GM12865 (cell line): ENCODE measurements around the gene OPN5.

Experiments used
- DNase-seq: peaks from one replicate; pipeline ENCODE4 v3.0.0; 2010; ENCODE audit warnings: low read depth
- H3K4me3 ChIP-seq: 2 replicates; pipeline ENCODE4 v1.5.1; 2011; ENCODE audit warnings: mild to moderate bottlenecking, low read depth, low read length, control low read depth
- TF ChIP-seq, protein P1 (sequence below): IDR thresholded peaks from 2 replicates; pipeline ENCODE4 v1.5.1; 2011; ENCODE audit warnings: low read length, control low read depth, low read depth, inconsistent platforms; ENCODE audit not compliant: insufficient read depth; ENCODE audit errors: missing control alignments

OPN5 gene

DNA sequence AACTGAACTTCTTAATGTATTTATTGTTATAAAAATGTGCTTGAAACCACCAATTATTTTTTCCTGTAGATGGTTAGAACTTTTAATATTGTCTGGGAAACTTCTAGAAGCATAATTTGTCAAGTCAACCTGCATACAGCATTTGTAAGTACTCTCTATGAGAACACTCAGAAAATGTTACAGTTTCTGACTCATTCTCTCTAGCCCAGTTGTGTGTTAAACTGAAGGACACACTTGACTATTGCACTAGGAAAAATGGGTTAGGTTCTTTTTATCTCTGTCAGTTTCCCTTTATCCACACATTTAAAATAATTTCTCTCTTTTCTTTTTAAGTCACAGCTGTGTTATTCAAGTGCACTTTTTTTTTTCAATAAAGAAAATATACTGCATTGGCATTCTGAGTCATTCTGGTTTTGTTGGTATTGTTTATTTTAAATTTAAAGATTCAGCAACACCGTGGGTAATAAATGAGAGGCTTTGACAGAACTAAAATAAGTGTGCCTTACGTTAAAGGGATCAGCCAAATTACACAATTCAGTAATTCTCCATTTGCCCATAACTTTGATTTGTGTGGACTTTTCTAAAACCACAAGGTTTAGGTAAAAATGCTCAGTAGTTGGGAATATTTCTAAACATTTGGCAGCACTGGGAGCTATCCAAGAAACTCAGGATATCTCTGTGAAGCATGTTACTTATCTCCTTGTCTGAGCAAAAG, 50.7 kb downstream of the OPN5 start:
- TF ChIP-seq, protein P1, sequence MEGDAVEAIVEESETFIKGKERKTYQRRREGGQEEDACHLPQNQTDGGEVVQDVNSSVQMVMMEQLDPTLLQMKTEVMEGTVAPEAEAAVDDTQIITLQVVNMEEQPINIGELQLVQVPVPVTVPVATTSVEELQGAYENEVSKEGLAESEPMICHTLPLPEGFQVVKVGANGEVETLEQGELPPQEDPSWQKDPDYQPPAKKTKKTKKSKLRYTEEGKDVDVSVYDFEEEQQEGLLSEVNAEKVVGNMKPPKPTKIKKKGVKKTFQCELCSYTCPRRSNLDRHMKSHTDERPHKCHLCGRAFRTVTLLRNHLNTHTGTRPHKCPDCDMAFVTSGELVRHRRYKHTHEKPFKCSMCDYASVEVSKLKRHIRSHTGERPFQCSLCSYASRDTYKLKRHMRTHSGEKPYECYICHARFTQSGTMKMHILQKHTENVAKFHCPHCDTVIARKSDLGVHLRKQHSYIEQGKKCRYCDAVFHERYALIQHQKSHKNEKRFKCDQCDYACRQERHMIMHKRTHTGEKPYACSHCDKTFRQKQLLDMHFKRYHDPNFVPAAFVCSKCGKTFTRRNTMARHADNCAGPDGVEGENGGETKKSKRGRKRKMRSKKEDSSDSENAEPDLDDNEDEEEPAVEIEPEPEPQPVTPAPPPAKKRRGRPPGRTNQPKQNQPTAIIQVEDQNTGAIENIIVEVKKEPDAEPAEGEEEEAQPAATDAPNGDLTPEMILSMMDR = no peak
- no peak for DNase-seq
- no peak overlapping the region for H3K4me3 ChIP-seq

DNA sequence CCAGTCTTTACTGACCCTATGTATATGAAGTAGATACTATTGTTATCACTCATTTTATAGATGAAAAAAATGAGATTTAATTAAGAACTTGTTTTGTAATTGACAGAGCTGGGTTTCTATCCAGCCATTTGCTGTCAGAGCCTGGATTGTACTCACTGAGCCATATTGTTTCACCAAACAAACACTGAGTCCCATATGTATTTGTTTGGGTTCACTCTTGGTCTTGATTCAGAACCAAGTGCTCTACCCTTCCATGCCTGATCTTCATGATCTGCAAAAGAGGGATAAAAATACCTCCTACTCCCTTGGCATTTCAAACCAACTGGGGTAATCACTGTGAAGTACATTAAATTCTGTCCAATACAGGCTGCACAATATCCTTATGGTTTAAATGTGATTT, 52.4 kb downstream of the OPN5 start:
- no peak overlapping the region for H3K4me3 ChIP-seq
- TF ChIP-seq, protein P1 = no peak

DNA sequence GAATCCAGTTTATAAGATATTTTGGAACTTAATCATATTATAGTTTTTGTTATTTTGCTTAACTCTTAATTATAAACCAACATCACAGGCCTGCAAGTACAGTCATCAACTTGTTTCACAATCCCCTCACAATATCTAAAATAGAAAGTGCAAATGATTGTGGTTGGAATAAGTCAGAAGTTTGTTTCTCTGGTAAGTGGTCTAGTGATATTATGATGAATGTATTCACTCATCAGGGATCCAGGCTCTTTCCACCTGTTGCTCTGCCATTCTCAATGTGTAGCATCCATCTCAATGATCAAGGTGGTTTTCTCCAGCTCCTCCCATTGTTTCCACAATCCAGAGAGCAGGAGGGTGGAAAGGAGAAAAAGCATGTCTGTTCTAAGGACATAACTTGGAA, 54.2 kb downstream of the OPN5 start:
- TF ChIP-seq, protein P1 = no peak
- H3K4me3 ChIP-seq = no peak overlapping the region
- DNase-seq = peak; percentile 2

More for the DNA sequence above, 52.4 kb downstream of the OPN5 start:
- no peak for DNase-seq

DNA sequence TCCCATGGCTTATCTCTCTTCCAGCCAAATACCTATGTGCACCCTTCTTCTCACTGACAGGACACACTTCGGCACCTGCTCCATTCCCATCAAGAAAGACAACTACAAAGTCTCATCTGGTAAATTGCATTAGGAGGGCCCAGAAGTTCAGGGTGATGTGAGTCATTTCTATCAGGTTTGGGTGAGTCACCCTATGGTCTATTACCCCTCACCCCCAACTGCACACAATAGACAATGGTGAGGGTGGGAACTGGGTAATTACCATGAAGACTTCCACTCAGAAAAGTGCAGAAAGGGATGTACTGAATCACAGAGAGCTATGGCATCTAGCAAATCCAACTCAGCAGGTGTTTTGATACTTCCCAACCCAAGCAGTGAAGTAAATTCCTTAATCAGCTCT, 54.8 kb downstream of the OPN5 start:
- H3K4me3 ChIP-seq = no peak overlapping the region
- peak; percentile 18 for DNase-seq
- TF ChIP-seq, protein P1 = no peak

DNA sequence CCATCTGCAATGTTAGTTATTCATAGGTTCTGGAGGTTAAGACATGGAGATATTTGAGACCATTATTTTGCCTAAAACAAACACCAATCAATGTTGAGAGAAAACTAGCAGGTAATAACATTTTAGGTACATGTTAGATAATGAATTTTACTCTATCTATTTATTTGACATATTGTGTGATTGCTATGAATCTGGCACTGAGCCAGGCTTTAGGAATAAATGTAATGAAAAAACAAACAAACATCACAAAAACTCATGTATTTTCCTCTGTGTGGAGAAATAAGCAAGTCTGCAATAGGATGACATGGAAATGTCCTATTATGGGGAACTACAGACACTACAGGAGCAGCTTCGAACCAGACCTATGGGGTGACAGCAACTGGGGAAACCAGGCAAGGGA, 57.8 kb downstream of the OPN5 start:
- H3K4me3 ChIP-seq = no peak overlapping the region
- TF ChIP-seq, protein P1 = no peak
- no peak for DNase-seq

DNA sequence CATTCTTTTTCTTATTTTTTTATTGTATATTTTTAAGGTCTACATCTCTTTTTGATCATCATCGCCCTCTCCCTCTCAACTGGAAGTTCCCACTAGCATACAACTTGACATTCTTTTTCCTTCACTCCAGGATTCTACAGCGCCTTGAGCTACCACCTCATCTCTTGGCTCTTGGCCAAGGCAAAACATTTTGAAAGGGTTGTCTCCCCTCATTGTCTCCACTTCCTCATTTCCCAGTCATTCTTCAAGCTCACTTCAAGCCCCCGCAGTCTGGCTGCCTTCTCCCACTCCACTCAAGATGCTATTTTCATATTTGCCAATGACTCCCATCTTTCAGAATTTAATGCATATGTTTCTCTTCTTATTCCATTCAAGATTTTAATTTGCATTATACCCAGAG, 63.0 kb downstream of the OPN5 start:
- TF ChIP-seq, protein P1 = no peak
- DNase-seq = no peak
- no peak overlapping the region for H3K4me3 ChIP-seq

DNA sequence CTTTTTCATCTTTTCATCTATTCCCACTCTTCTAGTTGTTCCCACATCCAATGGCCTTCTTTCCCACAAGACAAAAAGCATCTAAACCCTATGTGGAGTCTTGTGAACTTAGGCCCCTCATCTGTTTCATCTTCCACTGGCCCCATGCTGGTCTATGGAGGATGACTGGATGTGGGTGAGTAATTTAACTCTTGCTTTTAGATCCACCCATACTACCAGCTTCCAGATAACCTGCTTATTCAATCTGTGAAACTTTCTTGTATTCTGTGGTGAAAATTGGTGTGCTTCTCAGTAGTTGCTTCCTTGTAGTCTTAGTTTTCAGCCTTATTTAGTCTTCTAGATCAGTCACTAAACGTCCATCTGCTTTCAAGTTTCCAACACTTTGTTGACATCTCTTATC, 64.9 kb downstream of the OPN5 start:
- TF ChIP-seq, protein P1 = no peak

More for the DNA sequence above, 64.9 kb downstream of the OPN5 start:
- no peak for DNase-seq
- H3K4me3 ChIP-seq = no peak overlapping the region
